Brain pericyte (primary cell): ENCODE results near the gene CACNA2D2.

Experiments
- DNase-seq: peaks from one replicate; pipeline ENCODE4 v3.0.0-alpha.2; 2012; ENCODE audit warnings: low read depth, low spot score

Gene CACNA2D2

GRCh38 chr3:50327129-50327528 lies 176.3 kb downstream of the CACNA2D2 start:
- no peak for DNase-seq

DNA sequence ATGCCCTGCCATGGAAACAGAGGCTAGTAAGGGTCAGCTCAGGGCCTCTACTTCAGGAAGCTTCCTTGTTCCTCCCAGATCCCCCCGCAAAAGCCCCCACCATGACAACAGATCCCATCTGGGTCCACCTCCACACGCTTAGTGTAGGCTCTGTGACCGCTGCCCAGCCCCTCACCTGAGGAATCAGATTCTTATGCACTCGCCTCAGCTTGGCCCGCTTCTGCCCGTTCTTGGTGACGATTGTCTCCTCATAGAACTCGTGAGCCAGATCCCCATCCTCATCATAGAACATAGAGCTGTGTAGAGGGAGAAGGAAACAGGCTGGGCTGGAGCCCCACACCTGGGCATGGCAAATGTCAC lies 177.3 kb downstream of the CACNA2D2 start:
- DNase-seq: no peak

DNA sequence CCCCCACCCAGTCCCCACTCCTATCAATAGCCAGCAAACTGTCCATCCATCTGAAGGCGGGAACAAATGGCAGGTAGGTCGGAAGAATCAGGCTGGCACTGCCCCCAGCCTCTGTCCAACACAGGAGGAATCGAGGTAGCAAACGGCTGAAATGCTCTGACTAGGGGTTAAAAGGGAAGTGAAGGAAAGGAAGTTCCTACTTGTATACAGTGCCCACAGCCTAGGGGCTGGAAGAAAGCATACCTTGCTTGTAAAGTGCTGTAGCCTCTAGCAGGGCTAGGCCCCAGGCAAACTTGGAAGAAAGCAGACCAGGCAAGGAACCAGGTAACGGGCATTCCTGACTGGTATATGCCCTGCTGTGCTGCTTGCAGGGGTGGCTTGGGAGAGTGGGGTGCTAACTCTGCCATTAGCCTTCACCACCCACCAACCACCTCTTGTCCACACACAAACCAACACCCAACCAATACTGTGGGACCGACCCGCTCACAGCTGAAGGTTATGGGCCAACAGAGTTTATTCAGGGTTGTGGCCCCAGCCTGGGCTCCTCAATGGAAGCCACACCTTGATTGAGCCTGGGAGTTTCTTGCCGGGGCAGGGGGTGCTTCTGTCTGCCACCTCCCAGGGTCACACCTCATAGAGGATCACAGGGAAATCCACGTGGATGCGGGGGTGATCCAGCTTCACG lies 177.8 kb downstream of the CACNA2D2 start:
- DNase-seq: no peak

- DNase-seq: no peak
These were observed 178.3 kb downstream of the CACNA2D2 start for GRCh38 chr3:50325113-50325480.

GRCh38 chr3:50324351-50325112 lies 178.9 kb downstream of the CACNA2D2 start:
- DNase-seq: no peak

GRCh38 chr3:50323614-50324199 lies 179.7 kb downstream of the CACNA2D2 start:
- DNase-seq: no peak

- no peak for DNase-seq
These were observed 180.3 kb downstream of the CACNA2D2 start for GRCh38 chr3:50323092-50323600.

DNA sequence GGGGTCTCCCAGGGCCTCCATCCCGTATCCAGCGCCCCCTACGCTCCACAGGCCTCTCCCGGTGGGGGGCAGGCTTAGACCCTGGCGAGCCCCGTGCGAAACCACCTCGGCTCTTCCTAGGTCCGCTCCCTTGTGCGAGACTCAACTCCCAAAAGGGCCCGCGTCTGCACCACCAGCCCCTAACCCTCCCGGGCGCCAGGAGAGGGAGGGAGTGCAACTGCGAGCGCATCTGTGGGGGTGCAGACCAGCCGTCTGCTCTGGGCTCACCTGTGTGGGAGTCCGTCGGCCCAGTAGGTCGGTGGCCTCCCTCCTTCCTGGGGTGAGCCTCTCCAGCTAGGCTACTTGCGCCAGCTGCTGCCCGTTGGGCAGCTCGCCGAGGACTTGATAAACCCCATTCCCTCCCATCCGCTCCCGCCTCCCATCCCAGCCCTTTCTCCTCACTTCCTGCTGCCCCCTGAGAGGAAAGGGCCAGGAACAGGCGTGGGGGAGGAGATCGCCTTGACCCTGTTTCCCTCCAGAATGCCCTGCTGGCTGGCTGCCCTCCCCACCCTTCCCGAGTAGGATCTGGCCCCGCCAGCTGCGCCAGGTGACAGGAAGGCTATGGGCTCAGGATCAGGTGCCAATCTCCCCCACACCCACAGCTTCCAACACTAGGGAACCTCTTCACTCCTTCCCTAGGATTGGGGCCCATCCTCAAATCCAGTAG lies 180.9 kb downstream of the CACNA2D2 start, which contains the start of gene HYAL2:
TSS of gene HYAL2 (minus strand) at position 360 of the 706 bp plus-strand sequence. CDS start 2,256 bp downstream, outside the sequence.
- DNase-seq: no peak

GRCh38 chr3:50322115-50322385 lies 181.4 kb downstream of the CACNA2D2 start:
- DNase-seq: no peak

DNA sequence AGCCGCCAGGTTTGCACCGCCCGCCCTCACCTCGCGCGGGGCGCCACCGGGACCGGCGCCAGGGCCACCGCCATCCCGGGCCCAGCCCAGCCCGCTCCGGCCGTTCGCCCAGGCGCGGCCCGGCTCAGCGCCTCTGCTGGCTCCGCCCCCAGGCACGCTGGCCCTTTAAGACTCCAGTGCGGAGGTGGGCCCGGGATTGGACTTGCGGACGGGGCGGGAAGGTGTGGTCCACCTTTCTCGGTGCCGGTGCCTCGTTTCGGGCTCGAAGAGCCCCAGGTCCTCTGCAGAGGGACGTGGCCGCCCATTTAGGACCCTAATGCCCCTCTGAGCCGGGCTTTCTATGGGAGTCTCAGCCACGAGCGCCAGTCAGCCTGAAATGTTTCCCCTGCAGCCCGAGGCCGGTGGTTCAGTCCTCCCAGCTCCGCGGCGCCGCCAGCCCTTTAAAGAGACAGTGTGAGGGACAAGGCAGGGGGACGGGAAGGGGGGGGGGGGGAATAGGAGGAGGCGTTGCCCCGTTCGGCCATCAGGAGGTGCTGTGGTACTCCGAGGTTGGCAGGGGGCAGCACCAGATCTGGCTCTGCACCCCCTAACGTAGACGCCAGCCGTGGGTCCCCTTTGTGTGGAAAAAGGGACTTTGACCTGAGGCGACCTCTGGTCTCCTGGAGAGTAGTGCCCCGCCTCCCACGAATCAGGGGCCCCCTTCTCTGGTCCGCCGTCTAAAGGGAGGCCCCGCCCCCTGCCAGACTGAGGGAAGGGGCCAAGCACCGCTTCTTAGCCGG lies 181.9 kb downstream of the CACNA2D2 start:
- peak; percentile 71 for DNase-seq

DNA sequence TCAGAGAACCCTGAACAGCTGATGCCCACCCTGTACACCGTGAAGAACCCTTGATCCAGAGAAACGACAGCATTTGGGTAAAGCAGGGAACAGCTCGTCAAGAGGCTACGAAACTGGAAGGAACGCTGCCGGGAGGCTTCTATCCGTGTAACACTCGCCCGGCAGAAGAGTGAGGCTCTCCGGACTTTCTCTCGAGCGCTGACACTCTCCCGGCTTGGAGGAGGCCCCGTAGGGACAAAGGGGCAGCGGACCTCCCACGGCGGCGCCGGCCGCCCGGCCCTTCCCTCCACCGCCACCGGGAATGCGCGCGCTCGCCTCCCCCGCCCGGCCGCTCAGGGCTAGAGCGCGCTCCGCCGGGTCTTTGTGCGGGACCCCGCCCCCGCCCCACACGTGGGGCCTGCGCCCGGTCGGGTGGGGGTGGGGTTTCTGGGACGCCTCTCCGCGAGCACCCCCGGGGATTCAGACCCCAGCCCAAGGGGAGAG lies 182.5 kb downstream of the CACNA2D2 start:
- DNase-seq: no peak

DNA sequence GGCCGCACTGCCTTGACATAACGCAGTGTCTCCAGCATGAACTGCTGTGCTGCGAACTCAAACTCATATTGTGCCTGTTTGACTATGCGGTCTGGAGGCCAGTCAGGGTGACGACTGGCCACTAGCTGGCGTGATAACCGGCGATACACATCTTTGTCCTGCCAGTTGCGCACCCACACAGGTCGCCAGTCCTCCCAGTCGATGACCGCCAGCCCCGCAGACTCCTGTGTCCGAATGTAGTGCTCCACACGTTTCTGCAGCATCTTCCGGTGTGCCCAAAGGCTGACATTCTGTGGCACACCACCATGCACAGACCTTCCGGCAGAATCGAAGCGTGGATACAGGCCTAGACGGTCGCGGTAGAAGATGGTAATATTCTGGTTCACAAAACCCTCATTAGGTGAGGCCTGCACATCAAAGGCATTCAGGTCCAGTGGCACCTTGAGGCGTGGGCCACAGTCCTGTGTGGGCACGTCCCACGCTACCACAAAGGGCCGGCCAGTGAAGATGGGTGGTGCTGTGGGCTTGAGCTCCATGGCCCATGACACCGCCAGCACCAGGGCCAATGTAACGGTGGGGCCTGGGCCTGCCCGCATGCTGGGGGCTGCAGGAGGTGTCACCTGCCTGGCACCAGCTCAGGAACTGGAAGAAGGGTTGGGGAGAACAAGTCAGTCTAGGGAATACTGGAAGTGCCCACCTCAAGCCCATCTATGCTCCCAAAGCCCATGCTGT lies 183.4 kb downstream of the CACNA2D2 start:
- DNase-seq: no peak

- no peak for DNase-seq
These were observed 184.1 kb downstream of the CACNA2D2 start for GRCh38 chr3:50319181-50319893.

DNA sequence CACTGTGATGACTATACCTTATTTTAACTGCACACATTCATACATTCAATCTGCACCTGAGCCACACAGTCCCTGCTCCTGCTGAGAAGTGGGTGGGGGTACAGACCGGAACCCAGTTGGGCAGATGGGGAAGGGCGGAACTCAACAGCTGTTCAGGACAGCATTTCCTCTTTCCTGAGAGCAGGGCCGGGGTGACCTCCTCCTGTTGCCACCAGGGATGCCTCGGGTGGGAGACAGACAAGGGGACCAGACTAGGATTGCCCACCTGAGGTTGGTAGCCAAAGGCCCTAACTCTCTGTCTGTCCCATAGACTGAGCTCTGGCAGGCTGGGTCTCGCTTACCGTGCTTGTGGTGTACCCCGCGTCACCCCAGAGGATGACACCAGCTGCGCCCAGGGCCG lies 184.8 kb downstream of the CACNA2D2 start:
- no peak for DNase-seq

DNA sequence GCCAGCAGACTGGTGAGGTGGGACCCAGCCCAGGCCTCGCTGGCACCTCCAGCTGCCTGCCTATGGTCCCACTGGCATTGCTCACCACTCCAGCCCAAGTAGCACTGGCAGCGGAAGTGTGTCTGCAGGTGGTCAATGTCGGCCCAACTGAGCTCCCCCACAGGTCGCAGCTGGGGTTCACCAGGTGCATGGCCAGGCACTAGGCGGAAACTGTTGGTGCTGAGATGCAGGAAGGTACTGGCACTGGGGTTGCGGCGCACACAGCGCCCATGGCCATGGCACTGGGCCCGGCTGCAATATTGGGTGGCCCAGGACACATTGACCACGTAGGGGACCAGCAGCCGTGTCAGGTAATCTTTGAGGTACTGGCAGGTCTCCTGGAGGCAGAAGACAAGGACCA lies 185.3 kb downstream of the CACNA2D2 start:
- DNase-seq: no peak

- no peak for DNase-seq
These were observed 186.1 kb downstream of the CACNA2D2 start for GRCh38 chr3:50317300-50317699.

DNA sequence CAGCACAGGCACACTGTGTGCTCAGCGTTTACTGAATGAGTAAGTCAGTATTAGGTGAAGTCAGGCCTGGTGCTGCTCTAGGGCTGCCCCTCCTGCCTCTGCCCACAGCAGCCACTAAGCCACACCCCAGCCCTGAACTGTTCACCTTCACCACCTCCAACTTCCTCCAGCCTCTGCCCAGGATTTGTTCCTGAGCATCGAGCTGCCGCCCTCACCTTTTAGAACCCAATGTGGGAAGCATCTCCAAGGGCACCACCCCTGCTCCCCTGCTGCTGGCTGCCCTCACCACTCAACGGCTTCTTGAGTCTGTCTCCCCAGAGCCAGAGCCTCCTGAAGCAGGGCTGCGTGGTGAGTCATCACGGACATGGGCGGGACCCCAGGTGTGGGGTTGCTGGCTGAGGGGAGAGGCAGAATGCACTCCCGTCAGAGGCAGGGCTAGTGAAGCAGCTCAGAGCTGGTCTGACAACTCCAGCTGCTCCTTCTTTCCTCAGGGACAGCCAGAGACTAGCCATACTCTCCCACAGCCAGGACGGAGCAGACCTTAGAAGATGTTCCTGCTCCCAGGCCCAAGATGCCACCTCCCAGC lies 186.7 kb downstream of the CACNA2D2 start:
- no peak for DNase-seq

DNA sequence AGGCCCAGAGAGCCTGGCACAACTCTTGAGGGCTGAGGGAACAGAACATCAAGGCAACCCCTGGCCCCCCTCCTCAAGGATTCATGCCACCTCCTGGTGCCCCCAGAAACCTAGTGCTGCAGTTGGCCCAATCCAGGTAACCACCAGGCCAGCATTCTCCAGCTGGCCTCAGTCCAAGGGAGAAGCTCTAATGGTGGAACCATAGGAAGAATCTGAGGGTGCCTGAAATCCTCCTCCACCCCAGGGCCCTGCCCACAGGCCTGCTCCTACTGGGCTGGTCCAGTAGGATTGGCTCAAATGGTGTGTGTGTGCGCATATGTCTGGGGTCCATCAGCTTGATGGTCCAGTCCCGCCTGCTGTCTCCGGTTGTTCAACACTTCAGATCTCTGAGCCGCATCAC lies 188.6 kb downstream of the CACNA2D2 start:
- no peak for DNase-seq

GRCh38 chr3:50314342-50314741 lies 189.1 kb downstream of the CACNA2D2 start:
- no peak for DNase-seq
